ENCODE measurements around the gene METTL21C. TPM values are rescaled to one million over a fixed set of nuclear protein-coding genes. Genes with fewer than 3 reads are reported as not detected.

Gene METTL21C
- total and polyA plus RNA-seq, 7 experiments from 2014 or later: not detected

DNA sequence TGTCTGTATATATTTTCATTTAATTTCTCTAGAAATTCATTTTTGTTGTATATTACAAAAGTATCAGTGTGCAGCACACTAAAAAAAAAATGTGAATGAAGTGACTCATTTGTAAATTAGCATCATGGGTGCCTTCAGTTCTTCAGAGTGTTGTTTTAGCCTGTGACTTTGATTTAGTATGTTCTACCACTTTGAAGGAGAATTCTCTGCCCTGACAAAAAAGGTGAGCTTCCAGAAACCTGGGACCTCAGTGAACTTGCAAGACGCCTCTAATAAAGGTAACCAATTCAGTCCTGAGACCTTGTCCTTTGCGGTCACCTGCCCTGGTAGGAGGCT, 2.4 kb downstream of the METTL21C start:
- Histone ChIP-seq H3K36me3 (ENCODE audit: control insufficient read depth in 2 of 3, insufficient read depth in 3 of 3, low read length in 3 of 3) (no peaks in the 10 kb centered on the region), H3K27me3 (ENCODE audit: control insufficient read depth in 2 of 2, insufficient read depth in 2 of 2, low read length in 2 of 2) (no peaks in the 10 kb centered on the region), H3K9me3 (ENCODE audit: control insufficient read depth in 2 of 3, low read length in 3 of 3) (no peaks in the 10 kb centered on the region), H3K27ac (ENCODE audit: low read depth, low read length) (no peak overlapping the region), H3K4me1 (ENCODE audit: control insufficient read depth in 2 of 2, insufficient read depth in 2 of 2, low read length in 2 of 2) (no peaks in the 10 kb centered on the region), H3K4me3 (ENCODE audit: low read length) (no peak overlapping the region)
- no peak overlapping the region for H3K4me3 Mint-ChIP-seq
- intact Hi-C loops (cut with micrococcal nuclease): no loop called here
- peaks cover 14 to 41% (median 31%) of the 10 kb centered on the region in 5 donors for H3K27me3 Mint-ChIP-seq
- ChIA-PET CTCF (no interaction called here), POLR2A (no interaction called here)
- H3K27ac Mint-ChIP-seq: no peak overlapping the region
- peaks cover 0 to 5% (median 0%) of the 10 kb centered on the region in 5 donors for H3K36me3 Mint-ChIP-seq
- peaks cover 0 to 2% (median 0%) of the 10 kb centered on the region in 11 donors for H3K9me3 Mint-ChIP-seq
- DNase-seq (no peak), ATAC-seq (no peak)
- H3K4me1 Mint-ChIP-seq: peaks cover 0 to 10% (median 5%) of the 10 kb centered on the region in 7 donors

GRCh38 chr13:102690883-102691282, 4.0 kb downstream of the METTL21C start:
- Histone ChIP-seq H3K27me3 (ENCODE audit: control insufficient read depth in 2 of 2, insufficient read depth in 2 of 2, low read length in 2 of 2) (no peaks in the 10 kb centered on the region), H3K27ac (ENCODE audit: low read depth, low read length) (no peak overlapping the region), H3K4me1 (ENCODE audit: control insufficient read depth in 2 of 2, insufficient read depth in 2 of 2, low read length in 2 of 2) (peaks cover 0 to 10% of the 10 kb centered on the region in 2 donors), H3K9me3 (ENCODE audit: control insufficient read depth in 2 of 3, low read length in 3 of 3) (no peaks in the 10 kb centered on the region), H3K36me3 (ENCODE audit: control insufficient read depth in 2 of 3, insufficient read depth in 3 of 3, low read length in 3 of 3) (no peaks in the 10 kb centered on the region), H3K4me3 (ENCODE audit: low read length) (no peak overlapping the region)
- DNase-seq (no peak), ATAC-seq (no peak)
- H3K9me3 Mint-ChIP-seq: peaks cover 0 to 2% (median 0%) of the 10 kb centered on the region in 11 donors
- ChIA-PET CTCF (no interaction called here), POLR2A (no interaction called here)
- H3K4me3 Mint-ChIP-seq: no peak overlapping the region
- no peak overlapping the region for H3K27ac Mint-ChIP-seq
- peaks cover 0 to 26% (median 21%) of the 10 kb centered on the region in 7 donors for H3K4me1 Mint-ChIP-seq
- peaks cover 12 to 29% (median 24%) of the 10 kb centered on the region in 5 donors for H3K27me3 Mint-ChIP-seq
- intact Hi-C loops (cut with micrococcal nuclease): no loop called here
- H3K36me3 Mint-ChIP-seq: no peaks in the 10 kb centered on the region

GRCh38 chr13:102688306-102688973, 6.4 kb downstream of the METTL21C start:
- ATAC-seq (no peak), DNase-seq (no peak)
- Mint-ChIP-seq H3K27ac (peak overlapping the region in 1 of 9 donors; percentile 52), H3K36me3 (no peaks in the 10 kb centered on the region), H3K4me1 (peaks cover 0 to 27% (median 22%) of the 10 kb centered on the region in 7 donors), H3K9me3 (no peaks in the 10 kb centered on the region), H3K27me3 (peaks cover 0 to 19% (median 10%) of the 10 kb centered on the region in 5 donors), H3K4me3 (peak overlapping the region in 1 of 10 donors; percentile 27)
- Histone ChIP-seq H3K4me3 (ENCODE audit: low read length) (no peak overlapping the region), H3K27me3 (ENCODE audit: control insufficient read depth in 2 of 2, insufficient read depth in 2 of 2, low read length in 2 of 2) (no peaks in the 10 kb centered on the region), H3K9me3 (ENCODE audit: control insufficient read depth in 2 of 3, low read length in 3 of 3) (no peaks in the 10 kb centered on the region), H3K36me3 (ENCODE audit: control insufficient read depth in 2 of 3, insufficient read depth in 3 of 3, low read length in 3 of 3) (no peaks in the 10 kb centered on the region), H3K27ac (ENCODE audit: low read depth, low read length) (no peak overlapping the region), H3K4me1 (ENCODE audit: control insufficient read depth in 2 of 2, insufficient read depth in 2 of 2, low read length in 2 of 2) (peaks cover 0 to 10% of the 10 kb centered on the region in 2 donors)
- ChIA-PET CTCF (no interaction called here), POLR2A (no interaction called here)
- intact Hi-C loops (cut with micrococcal nuclease): loop anchor here in 1 of 2 donors (5.0 kb wide), 1 partner anchor 84 kb away; the partner anchor contains the start of gene TEX30

- Mint-ChIP-seq H3K36me3 (peaks cover 0 to under 1% (median 0%) of the 10 kb centered on the region in 5 donors), H3K9me3 (no peaks in the 10 kb centered on the region), H3K4me3 (no peak overlapping the region), H3K27me3 (peaks cover 0 to 13% (median 6%) of the 10 kb centered on the region in 5 donors), H3K27ac (peak overlapping the region in 1 of 9 donors; percentile 52), H3K4me1 (peaks cover 8 to 34% (median 22%) of the 10 kb centered on the region in 7 donors)
- intact Hi-C loops (cut with micrococcal nuclease): loop anchor here in 1 of 2 donors (5.0 kb wide), 1 partner anchor 85 kb away; the partner anchor contains the start of gene TEX30
- CTCF ChIA-PET: no interaction called here
- Histone ChIP-seq H3K27ac (ENCODE audit: low read depth, low read length) (no peak overlapping the region), H3K27me3 (ENCODE audit: control insufficient read depth in 2 of 2, insufficient read depth in 2 of 2, low read length in 2 of 2) (no peaks in the 10 kb centered on the region), H3K4me1 (ENCODE audit: control insufficient read depth in 2 of 2, insufficient read depth in 2 of 2, low read length in 2 of 2) (peaks cover 0 to 10% of the 10 kb centered on the region in 2 donors), H3K36me3 (ENCODE audit: control insufficient read depth in 2 of 3, insufficient read depth in 3 of 3, low read length in 3 of 3) (no peaks in the 10 kb centered on the region), H3K4me3 (ENCODE audit: low read length) (no peak overlapping the region), H3K9me3 (ENCODE audit: control insufficient read depth in 2 of 3, low read length in 3 of 3) (no peaks in the 10 kb centered on the region)
- POLR2A ChIA-PET: no interaction called here
- DNase-seq (no peak), ATAC-seq (no peak)
Measured at GRCh38 chr13:102687520-102687919, 7.3 kb downstream of the METTL21C start.

GRCh38 chr13:102686024-102686423, 8.8 kb downstream of the METTL21C start:
- intact Hi-C loops (cut with micrococcal nuclease): loop anchor here in 1 of 2 donors (5.0 kb wide), 1 partner anchor 86 kb away; the partner anchor contains the start of gene TEX30
- Mint-ChIP-seq H3K4me3 (no peak overlapping the region), H3K9me3 (no peaks in the 10 kb centered on the region), H3K27ac (peak overlapping the region in 4 of 9 donors; percentile 17 to 68 (median 51)), H3K27me3 (peaks cover 0 to 8% (median 0%) of the 10 kb centered on the region in 5 donors), H3K4me1 (peaks cover 11 to 45% (median 29%) of the 10 kb centered on the region in 7 donors), H3K36me3 (peaks cover 0 to 5% (median 0%) of the 10 kb centered on the region in 5 donors)
- Histone ChIP-seq H3K27me3 (ENCODE audit: control insufficient read depth in 2 of 2, insufficient read depth in 2 of 2, low read length in 2 of 2) (no peaks in the 10 kb centered on the region), H3K4me1 (ENCODE audit: control insufficient read depth in 2 of 2, insufficient read depth in 2 of 2, low read length in 2 of 2) (peaks cover 0 to 10% of the 10 kb centered on the region in 2 donors), H3K27ac (ENCODE audit: low read depth, low read length) (no peak overlapping the region), H3K4me3 (ENCODE audit: low read length) (no peak overlapping the region), H3K9me3 (ENCODE audit: control insufficient read depth in 2 of 3, low read length in 3 of 3) (no peaks in the 10 kb centered on the region), H3K36me3 (ENCODE audit: control insufficient read depth in 2 of 3, insufficient read depth in 3 of 3, low read length in 3 of 3) (no peaks in the 10 kb centered on the region)
- ATAC-seq: peak; percentile 32
- no peak for DNase-seq
- ChIA-PET POLR2A (interaction anchor here (1.3 to 1.9 kb wide), 2 partner anchors 89 to 160 kb away, joined by 3 to 4 read pairs; partner anchors contain the start of genes ERCC5 and TPP2), CTCF (no interaction called here)

- H3K4me1 ChIP-seq (ENCODE audit: control insufficient read depth in 2 of 2, insufficient read depth in 2 of 2, low read length in 2 of 2): peaks cover 0 to 10% of the 10 kb centered on the region in 2 donors
- CTCF ChIA-PET: interaction anchor here (0.6 to 0.7 kb wide), 3 partner anchors 12 to 104 kb away, joined by 3 read pairs; no protein-coding TSS in a partner anchor
Measured at GRCh38 chr13:102683637-102684036, 11.2 kb downstream of the METTL21C start.

More at GRCh38 chr13:102683637-102684036, 11.2 kb downstream of the METTL21C start:
- intact Hi-C loops (cut with micrococcal nuclease): loop anchor here (5.0 kb wide), 3 partner anchors 86 to 164 kb away; partner anchors contain the start of genes ERCC5 (in 2 of the 2) and TPP2 (in 1 of the 2)
- Histone ChIP-seq H3K4me3 (ENCODE audit: low read length) (no peak overlapping the region), H3K27ac (ENCODE audit: low read depth, low read length) (no peak overlapping the region), H3K27me3 (ENCODE audit: control insufficient read depth in 2 of 2, insufficient read depth in 2 of 2, low read length in 2 of 2) (no peaks in the 10 kb centered on the region), H3K9me3 (ENCODE audit: control insufficient read depth in 2 of 3, low read length in 3 of 3) (no peaks in the 10 kb centered on the region), H3K36me3 (ENCODE audit: control insufficient read depth in 2 of 3, insufficient read depth in 3 of 3, low read length in 3 of 3) (peaks cover 0 to 7% (median 0%) of the 10 kb centered on the region in 3 experiments)
- DNase-seq (no peak), ATAC-seq (no peak)
- H3K36me3 Mint-ChIP-seq: peaks cover 0 to 22% (median 10%) of the 10 kb centered on the region in 5 donors
- H3K4me3 Mint-ChIP-seq: no peak overlapping the region
- no peak overlapping the region for H3K27ac Mint-ChIP-seq
- peaks cover 0 to 4% (median 0%) of the 10 kb centered on the region in 5 donors for H3K27me3 Mint-ChIP-seq
- POLR2A ChIA-PET: interaction anchor here (1.1 kb wide), 1 partner anchor 88 kb away, joined by 3 read pairs; no protein-coding TSS in a partner anchor
- peaks cover 18 to 51% (median 40%) of the 10 kb centered on the region in 7 donors for H3K4me1 Mint-ChIP-seq
- H3K9me3 Mint-ChIP-seq: no peaks in the 10 kb centered on the region

Measured in naive thymus-derived CD4-positive, alpha-beta T cell (primary cell).